HEK293 (cell line): ENCODE data around the gene DOP1A.
A peak's percentile ranks its signal among the peaks of the same experiment; 100 is the strongest.

Experiments used
- ATF2 ChIP-seq: fragments of 450-650 bp; formaldehyde crosslinking; IDR thresholded peaks from 2 replicates; pipeline ENCODE4 v1.5.1; 2016; ENCODE audit warnings: missing biosample characterization, missing genetic modification characterization, low read depth
- BCL11B ChIP-seq: fragments of 450-650 bp; formaldehyde crosslinking; IDR thresholded peaks from 2 replicates; pipeline ENCODE4 v1.5.1; 2016; ENCODE audit warnings: low read depth, missing biosample characterization, missing genetic modification characterization
- IKZF3 ChIP-seq: fragments of 450-650 bp; IDR thresholded peaks from 2 replicates; pipeline ENCODE4 v1.5.0; 2018; ENCODE audit warnings: missing biosample characterization, mild to moderate bottlenecking, missing genetic modification characterization, moderate library complexity
- KLF10 ChIP-seq: fragments of 450-650 bp; IDR thresholded peaks from 2 replicates; pipeline ENCODE4 v1.5.1; 2018; ENCODE audit warnings: missing biosample characterization, mild to moderate bottlenecking, missing genetic modification characterization
- KLF17 ChIP-seq: fragments of 450-650 bp; formaldehyde crosslinking; IDR thresholded peaks from 2 replicates; pipeline ENCODE4 v1.5.1; 2016; ENCODE audit warnings: missing biosample characterization, missing genetic modification characterization
- PATZ1 ChIP-seq: fragments of 450-650 bp; formaldehyde crosslinking; IDR thresholded peaks from 2 replicates; pipeline ENCODE4 v1.5.1; 2016; ENCODE audit warnings: missing biosample characterization, missing genetic modification characterization
- PRDM2 ChIP-seq: fragments of 450-650 bp; formaldehyde crosslinking; IDR thresholded peaks from 2 replicates; pipeline ENCODE4 v1.5.1; 2016; ENCODE audit warnings: missing biosample characterization, missing genetic modification characterization, borderline replicate concordance
- PRDM4 ChIP-seq: fragments of 450-650 bp; formaldehyde crosslinking; IDR thresholded peaks from 2 replicates; pipeline ENCODE4 v1.5.1; 2017; ENCODE audit warnings: missing biosample characterization, missing genetic modification characterization
- YY1 ChIP-seq: fragments of 450-650 bp; formaldehyde crosslinking; IDR thresholded peaks from 2 replicates; pipeline ENCODE4 v1.5.1; 2018; ENCODE audit warnings: missing biosample characterization, missing genetic modification characterization
- YY2 ChIP-seq: fragments of 450-650 bp; formaldehyde crosslinking; IDR thresholded peaks from 2 replicates; pipeline ENCODE4 v1.5.1; 2016; ENCODE audit warnings: missing biosample characterization, missing genetic modification characterization
- ZBTB1 ChIP-seq: fragments of 450-650 bp; formaldehyde crosslinking; IDR thresholded peaks from 2 replicates; pipeline ENCODE4 v1.5.1; 2016; ENCODE audit warnings: missing biosample characterization, missing genetic modification characterization
- ZBTB20 ChIP-seq: fragments of 450-650 bp; formaldehyde crosslinking; IDR thresholded peaks from 2 replicates; pipeline ENCODE4 v1.5.1; 2016; ENCODE audit warnings: missing biosample characterization, missing genetic modification characterization
- ZBTB44 ChIP-seq: fragments of 450-650 bp; IDR thresholded peaks from 2 replicates; pipeline ENCODE4 v1.5.1; 2018; ENCODE audit warnings: missing biosample characterization, mild to moderate bottlenecking, missing genetic modification characterization
- ZEB2 ChIP-seq: fragments of 450-650 bp; formaldehyde crosslinking; IDR thresholded peaks from 2 replicates; pipeline ENCODE4 v1.5.1; 2016; ENCODE audit warnings: missing biosample characterization, missing genetic modification characterization
- ZFP37 ChIP-seq: fragments of 450-650 bp; formaldehyde crosslinking; IDR thresholded peaks from 2 replicates; pipeline ENCODE4 v1.5.1; 2016; ENCODE audit warnings: missing biosample characterization, missing genetic modification characterization
- ZNF138 ChIP-seq: fragments of 450-650 bp; formaldehyde crosslinking; IDR thresholded peaks from 2 replicates; pipeline ENCODE4 v1.5.1; 2016; ENCODE audit warnings: missing biosample characterization, missing genetic modification characterization, borderline replicate concordance
- ZNF292 ChIP-seq: fragments of 450-650 bp; formaldehyde crosslinking; IDR thresholded peaks from 2 replicates; pipeline ENCODE4 v1.5.1; 2016; ENCODE audit warnings: low read depth, missing biosample characterization, missing genetic modification characterization, borderline replicate concordance
- ZNF404 ChIP-seq: fragments of 450-650 bp; formaldehyde crosslinking; IDR thresholded peaks from 2 replicates; pipeline ENCODE4 v1.5.1; 2017; ENCODE audit warnings: missing biosample characterization, missing genetic modification characterization
- ZNF48 ChIP-seq: fragments of 450-650 bp; formaldehyde crosslinking; IDR thresholded peaks from 2 replicates; pipeline ENCODE4 v1.5.1; 2016; ENCODE audit warnings: missing biosample characterization, missing genetic modification characterization
- ZNF558 ChIP-seq: fragments of 450-650 bp; formaldehyde crosslinking; IDR thresholded peaks from 2 replicates; pipeline ENCODE4 v1.5.1; 2016; ENCODE audit warnings: missing biosample characterization, missing genetic modification characterization
- ZNF707 ChIP-seq: fragments of 450-650 bp; formaldehyde crosslinking; IDR thresholded peaks from 2 replicates; pipeline ENCODE4 v1.5.1; 2016; ENCODE audit warnings: missing biosample characterization, missing genetic modification characterization
- ZNF785 ChIP-seq: fragments of 450-650 bp; formaldehyde crosslinking; IDR thresholded peaks from 2 replicates; pipeline ENCODE4 v1.5.1; 2016; ENCODE audit warnings: missing biosample characterization, missing genetic modification characterization
- ZNF791 ChIP-seq: fragments of 450-650 bp; formaldehyde crosslinking; IDR thresholded peaks from 2 replicates; pipeline ENCODE4 v1.5.1; 2016; ENCODE audit warnings: missing biosample characterization, missing genetic modification characterization
- ZSCAN5A ChIP-seq: fragments of 450-650 bp; formaldehyde crosslinking; IDR thresholded peaks from 2 replicates; pipeline ENCODE4 v1.5.1; 2016; ENCODE audit warnings: missing biosample characterization, missing genetic modification characterization

Gene DOP1A

GRCh38 chr6:83153883-83154521 is 86.5 kb downstream of the DOP1A start (continued):
- TF ChIP-seq PRDM2 (tag by site-specific recombination): no peak
- no peak for TF ChIP-seq ZNF292 (tag by site-specific recombination)
- TF ChIP-seq ZNF138 (tag by site-specific recombination): no peak
- TF ChIP-seq ZFP37: no peak
- no peak for TF ChIP-seq PATZ1 (tag by site-specific recombination)
- TF ChIP-seq PRDM4 (tag by site-specific recombination): no peak
- TF ChIP-seq KLF10 (tag by site-specific recombination): no peak
- TF ChIP-seq ZNF791: no peak
- no peak for TF ChIP-seq ZSCAN5A
- no peak for TF ChIP-seq BCL11B (tag by site-specific recombination)
- TF ChIP-seq ZBTB1: no peak
- TF ChIP-seq IKZF3 (tag by site-specific recombination): no peak
- no peak for TF ChIP-seq YY2 (tag by site-specific recombination)
- TF ChIP-seq ZBTB44 (tag by site-specific recombination): no peak
- no peak for TF ChIP-seq YY1 (tag by site-specific recombination)
- no peak for TF ChIP-seq ZNF785 (tag by site-specific recombination)
- TF ChIP-seq ZNF404 (tag by site-specific recombination): no peak
- no peak for TF ChIP-seq ZNF48 (tag by site-specific recombination)
- TF ChIP-seq ZEB2 (tag by site-specific recombination): 0 out of 2 replicates have a peak, but pooled peaks have one; percentile 62
- no peak for TF ChIP-seq ZBTB20
- TF ChIP-seq ZNF707 (tag by site-specific recombination): no peak
- no peak for TF ChIP-seq KLF17
- TF ChIP-seq ATF2 (tag by site-specific recombination): no peak
- TF ChIP-seq ZNF558 (tag by site-specific recombination): no peak
